Spleen (tissue), 7 donors: ENCODE data around the gene TBKBP1.

Experiments
- CTCF ChIP-seq, 11 experiments: fragments of 200-600 bp in 7 of 11; fragments of 450-650 bp in 4 of 11; sonication (generic) in 4 of 11; IDR thresholded peaks in 8 of 11; conservative IDR thresholded peaks in 3 of 11; 1 replicate in 7 of 11; 2 replicates in 4 of 11; pipeline versions ENCODE4 v1.4.0 to v1.8.0; 2016 to 2021; ENCODE audit warnings: antibody characterized with exemption in 11 of 11, inconsistent platforms in 4 of 11, mild to moderate bottlenecking in 1 of 11
- POLR2AphosphoS5 ChIP-seq, 3 donors: sonication (generic); formaldehyde crosslinking; IDR thresholded peaks; one replicate each; pipeline ENCODE4 v1.5.1; 2017; ENCODE audit warnings: antibody characterized with exemption in 3 of 3
- donor health status: DM: no; HTN: no; CAD: no; lungs with moderate emphysema.
- donor health status: DM: no; HTN: no; CAD: no.
- donor health status: DM: no; HTN: no; CAD: no.

- no peak for TF ChIP-seq CTCF (IDR thresholded peaks at IDR 0.05 in 8 of 11, conservative IDR thresholded peaks at IDR 0.05 in 3 of 11)
- TF ChIP-seq POLR2AphosphoS5 (IDR thresholded peaks at IDR 0.05) = no peak
Measured at GRCh38 chr17:47724705-47725104, 30.7 kb downstream of the TBKBP1 start.
